DMS114 treated with DMSO at 0.1 percent for 48 hours (cell line): ENCODE data around the gene COBLL1.

ENCODE experiments used
- DNase-seq: peaks from one replicate; lab custom pipeline; 2025; ENCODE audit not compliant: unreplicated experiment; lab: John Stamatoyannopoulos, UW

Gene COBLL1

DNA sequence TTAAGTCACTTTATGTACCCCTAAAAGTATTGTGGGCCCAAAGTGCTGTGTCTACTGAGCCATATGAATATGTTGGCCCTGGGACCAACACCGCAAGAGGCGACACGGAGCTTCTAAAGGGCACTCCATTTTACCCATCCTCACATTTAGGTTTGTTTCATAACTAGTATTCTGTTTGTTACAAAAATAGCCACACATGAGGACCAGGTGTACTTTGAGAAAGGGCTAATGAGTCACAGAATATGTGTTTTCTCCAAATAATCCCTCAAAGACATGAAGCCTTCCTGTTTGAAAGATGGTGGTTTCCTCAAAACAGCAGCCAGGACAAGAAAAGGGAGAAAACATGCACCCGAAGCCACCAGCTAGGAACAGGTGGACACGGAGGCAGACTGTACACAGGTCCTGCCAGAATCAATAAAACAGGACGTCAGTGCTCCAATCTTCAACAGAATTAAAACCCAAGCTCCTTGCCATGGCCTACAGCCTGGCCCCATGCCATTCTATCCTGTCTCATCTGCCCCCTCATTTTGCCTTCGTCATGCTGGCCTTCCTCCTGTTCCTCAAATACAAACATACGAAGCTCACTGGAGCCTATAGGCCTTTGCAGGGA is 198.6 kb downstream of the COBLL1 start:
- DNase-seq: no peak

DNA sequence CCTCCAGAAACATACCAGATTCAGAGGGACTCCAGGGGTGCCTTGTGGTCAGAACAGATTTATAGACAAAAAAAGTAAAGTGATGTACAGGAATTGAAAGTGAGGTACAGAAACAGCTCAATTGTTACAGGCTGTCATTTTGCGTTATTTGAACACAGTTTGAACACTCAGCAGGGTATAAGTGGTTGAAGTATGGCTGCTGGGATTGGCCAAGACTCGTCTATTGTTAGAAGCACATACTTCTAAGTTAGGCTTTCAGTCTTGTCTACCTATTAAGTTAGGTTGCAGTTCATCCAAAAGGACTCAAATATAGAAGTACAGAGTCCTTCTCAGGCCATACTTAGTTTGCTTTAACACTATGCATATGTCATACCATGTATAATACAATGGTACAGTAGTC is 199.4 kb downstream of the COBLL1 start:
- DNase-seq: no peak
